GM21717 (cell line): ENCODE measurements around the gene BAD.

ENCODE experiments used
- ATAC-seq: cut with Tn5 transposase; IDR thresholded peaks from one replicate; pipeline ENCODE4 v1.9.1; 2021; ENCODE audit warnings: mild to moderate bottlenecking, moderate library complexity; ENCODE audit not compliant: unreplicated experiment

The BAD gene

DNA sequence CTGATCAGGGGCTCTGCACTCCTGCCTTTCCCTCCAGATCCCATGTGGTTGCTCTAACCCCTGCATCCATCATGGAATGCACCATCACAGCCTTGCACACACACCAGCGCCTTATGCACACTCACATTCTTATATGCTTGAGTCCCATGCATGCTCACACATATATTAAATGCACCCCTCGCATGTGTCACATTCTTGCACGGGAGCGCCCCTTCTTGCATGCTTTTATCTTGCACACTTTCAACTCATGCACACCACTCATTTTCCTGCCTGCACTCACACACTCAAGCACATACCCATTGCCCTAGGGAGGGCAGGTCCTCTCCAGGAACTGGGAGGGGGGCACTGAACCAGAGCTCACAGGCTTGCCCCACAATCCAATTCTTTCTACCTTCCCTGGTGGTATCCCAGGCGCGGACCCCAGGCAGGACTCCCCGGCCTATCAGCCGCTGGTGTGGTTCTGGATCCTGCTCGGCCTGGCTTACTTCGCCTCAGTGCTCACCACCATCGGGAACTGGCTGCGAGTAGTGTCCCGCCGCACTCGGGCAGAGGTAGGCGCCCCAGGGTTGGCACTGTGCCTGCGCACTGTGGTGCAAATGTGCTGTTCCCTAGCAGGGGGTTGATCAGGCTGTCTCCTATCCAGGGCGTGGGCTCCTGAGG lies 13.4 kb upstream of the BAD start:
- no peak for ATAC-seq

DNA sequence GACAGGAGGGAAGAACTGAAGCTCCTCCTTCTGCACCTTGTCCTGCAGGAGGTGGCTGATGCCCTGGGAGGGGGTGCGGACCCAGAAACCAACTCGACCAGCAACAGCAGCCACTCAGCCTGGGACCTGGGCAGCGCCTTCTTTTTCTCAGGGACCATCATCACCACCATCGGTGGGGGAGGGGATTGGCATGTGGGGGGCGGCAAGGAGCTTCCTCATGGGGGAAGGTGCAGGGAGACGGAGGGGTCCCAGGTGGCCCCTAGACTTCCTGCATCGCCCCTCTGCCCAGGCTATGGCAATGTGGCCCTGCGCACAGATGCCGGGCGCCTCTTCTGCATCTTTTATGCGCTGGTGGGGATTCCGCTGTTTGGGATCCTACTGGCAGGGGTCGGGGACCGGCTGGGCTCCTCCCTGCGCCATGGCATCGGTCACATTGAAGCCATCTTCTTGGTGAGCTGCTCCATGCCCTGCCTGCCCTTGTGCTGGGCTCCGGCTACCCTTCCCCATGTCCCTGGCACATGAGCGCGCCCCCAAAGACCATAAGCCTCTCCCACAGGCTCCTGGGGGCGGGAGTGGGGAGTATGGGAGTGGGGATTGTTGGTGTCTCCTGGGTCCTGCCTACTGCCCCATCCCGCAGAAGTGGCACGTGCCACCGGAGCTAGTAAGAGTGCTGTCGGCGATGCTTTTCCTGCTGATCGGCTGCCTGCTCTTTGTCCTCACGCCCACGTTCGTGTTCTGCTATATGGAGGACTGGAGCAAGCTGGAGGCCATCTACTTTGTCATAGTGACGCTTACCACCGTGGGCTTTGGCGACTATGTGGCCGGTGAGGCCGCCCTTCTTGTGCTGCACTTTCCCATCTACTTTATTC lies 12.6 kb upstream of the BAD start:
- no peak for ATAC-seq

DNA sequence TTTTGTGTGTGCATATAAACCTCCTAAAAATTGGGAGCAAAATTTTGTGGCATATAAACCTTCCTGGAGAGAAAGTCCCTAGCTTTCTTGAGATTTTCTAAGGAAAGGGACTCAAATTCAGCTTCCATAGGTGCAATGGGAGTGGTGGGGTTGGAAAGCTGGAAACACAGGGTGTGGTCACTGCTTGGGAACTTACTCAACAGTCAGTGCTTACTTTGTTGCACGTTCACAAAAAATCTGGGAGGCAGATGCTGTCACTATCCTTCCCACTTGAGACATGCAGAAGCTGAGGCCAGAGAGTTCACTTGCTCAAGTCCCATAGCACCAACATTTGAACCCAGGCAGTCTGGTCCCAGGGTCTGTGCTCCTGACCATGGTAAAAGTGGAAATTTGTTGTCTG lies 11.8 kb upstream of the BAD start:
- no peak for ATAC-seq

DNA sequence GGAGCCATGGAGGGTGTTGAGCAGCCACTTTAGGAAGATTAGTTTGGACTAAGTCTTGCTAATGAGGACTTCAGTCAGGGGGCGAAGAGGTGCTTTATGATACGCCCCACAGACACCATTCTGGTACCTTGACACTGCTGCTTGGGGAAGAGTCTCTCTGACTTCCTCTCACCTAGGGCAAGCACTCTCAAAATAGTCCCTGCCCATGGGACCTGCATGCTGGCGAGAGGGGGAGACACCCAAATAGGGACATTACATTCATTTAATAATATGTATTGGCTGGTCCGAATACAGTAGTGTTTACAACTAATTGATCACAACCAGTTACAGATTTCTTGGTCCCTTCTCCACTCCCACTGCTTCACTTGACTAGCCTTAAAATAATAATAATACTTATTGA lies 11.3 kb upstream of the BAD start:
- no peak for ATAC-seq

DNA sequence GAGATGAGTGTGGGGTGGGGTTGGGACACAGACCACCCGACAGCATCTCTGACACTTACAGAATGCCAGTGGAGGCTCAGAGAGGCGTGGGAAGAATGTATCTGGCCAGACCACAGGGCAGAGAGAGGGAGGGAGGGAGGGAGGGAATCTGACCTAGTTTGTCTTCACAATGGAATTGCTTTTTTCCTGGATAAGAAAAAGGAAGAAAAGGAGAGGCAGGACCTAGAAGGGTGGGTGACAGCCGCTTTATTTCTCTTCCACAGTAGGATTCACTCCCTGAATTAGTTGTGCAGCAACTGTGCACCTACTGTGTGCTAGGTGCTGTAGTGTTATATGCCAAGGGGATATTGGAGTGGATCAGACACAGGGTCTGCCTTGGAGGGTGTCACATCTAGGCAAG lies 10.3 kb upstream of the BAD start:
- ATAC-seq = no peak

DNA sequence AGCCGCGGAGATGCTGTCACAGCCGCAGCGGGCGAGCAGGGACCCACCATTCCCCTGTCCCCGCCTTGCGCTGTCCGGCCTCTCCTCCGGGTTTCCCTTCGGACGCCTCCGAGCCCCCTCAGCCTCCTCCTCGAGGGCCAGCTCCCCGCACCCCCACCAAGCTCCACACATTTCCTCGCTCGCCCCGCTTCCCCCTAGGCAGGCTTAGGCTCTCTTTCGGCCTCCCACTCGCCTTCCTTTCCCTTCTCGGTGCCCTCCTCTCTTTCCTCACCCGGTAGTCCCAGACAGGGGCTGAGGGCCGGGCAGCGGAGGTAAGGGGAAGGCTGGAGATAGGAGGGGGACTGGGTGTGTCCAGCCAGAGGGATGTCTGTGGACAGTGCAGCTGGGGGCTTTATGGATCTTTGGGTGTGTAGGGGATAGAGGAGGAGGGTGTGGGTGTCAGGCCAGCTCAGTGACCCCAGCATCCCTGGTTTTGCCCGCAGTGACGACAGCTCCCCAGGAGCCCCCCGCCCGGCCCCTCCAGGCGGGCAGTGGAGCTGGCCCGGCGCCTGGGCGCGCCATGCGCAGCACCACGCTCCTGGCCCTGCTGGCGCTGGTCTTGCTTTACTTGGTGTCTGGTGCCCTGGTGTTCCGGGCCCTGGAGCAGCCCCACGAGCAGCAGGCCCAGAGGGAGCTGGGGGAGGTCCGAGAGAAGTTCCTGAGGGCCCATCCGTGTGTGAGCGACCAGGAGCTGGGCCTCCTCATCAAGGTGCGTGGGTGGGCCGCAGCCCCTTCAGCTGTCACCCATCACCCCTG lies 8.2 kb upstream of the BAD start:
- no peak for ATAC-seq

DNA sequence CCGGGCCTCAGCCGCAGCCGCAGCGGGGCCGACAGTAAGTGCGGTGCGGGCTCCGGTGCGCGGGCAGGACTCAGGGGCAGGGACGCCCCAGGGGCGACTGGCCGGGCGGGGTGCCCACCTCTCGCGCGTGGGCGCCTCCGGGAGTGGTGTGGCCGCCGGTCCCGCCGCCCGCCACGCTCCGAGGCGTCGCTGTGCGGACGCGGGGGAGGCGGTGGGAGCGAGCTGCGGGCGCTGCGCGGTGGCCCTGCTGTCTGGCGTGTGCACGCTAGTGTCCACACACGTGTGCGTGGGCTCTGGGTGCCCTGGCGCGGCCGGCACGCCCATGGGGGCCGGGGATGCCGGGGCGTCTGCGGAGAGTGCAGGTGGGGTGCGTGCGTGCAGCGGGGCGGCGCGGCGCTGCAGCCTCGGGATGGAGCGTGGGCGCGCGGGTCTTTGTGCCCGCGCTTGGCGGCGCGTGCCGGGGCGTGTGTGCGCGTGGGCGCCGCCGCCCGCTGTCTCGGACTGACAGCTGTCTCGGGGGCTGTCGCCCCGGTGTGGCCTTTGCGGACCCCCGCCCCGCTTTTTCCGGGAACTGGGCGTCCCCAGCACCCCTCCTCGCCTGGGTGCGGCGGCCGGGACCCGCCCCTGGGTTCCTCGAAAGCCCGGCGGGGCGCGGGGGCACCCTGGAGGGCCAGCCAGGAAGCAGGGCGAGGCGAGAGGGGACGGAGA lies 7.4 kb upstream of the BAD start:
- ATAC-seq = no peak

DNA sequence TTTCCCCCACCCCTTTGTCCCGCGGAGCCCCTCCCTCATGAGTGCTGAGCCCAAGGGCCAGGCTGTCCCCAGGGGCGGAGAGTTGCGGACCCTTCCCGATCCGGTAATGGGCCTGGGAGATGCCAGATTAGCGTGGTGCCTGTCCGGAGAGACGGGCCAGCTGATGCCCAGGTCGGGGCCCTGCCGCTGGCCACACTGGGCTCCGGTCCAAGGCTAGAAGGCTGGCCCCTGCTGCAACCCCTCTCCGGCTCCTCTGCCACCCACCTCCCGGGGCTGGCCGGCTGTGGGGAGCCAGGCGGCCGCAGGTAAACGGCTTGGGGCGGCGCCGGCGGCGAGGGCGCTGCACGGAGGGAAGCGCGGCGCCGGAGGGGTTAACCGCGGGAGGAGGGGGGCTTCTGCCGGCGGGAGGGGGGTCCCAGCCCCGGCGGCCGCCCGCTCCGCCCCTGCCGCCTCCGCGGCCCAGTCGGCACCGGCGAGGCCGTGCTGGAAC lies 6.8 kb upstream of the BAD start, which contains the start of gene KCNK4:
Gene KCNK4, plus strand, starts transcription at position 41 of the 490 bp plus-strand sequence. CDS start 1,717 bp downstream, outside the sequence.
- no peak for ATAC-seq

DNA sequence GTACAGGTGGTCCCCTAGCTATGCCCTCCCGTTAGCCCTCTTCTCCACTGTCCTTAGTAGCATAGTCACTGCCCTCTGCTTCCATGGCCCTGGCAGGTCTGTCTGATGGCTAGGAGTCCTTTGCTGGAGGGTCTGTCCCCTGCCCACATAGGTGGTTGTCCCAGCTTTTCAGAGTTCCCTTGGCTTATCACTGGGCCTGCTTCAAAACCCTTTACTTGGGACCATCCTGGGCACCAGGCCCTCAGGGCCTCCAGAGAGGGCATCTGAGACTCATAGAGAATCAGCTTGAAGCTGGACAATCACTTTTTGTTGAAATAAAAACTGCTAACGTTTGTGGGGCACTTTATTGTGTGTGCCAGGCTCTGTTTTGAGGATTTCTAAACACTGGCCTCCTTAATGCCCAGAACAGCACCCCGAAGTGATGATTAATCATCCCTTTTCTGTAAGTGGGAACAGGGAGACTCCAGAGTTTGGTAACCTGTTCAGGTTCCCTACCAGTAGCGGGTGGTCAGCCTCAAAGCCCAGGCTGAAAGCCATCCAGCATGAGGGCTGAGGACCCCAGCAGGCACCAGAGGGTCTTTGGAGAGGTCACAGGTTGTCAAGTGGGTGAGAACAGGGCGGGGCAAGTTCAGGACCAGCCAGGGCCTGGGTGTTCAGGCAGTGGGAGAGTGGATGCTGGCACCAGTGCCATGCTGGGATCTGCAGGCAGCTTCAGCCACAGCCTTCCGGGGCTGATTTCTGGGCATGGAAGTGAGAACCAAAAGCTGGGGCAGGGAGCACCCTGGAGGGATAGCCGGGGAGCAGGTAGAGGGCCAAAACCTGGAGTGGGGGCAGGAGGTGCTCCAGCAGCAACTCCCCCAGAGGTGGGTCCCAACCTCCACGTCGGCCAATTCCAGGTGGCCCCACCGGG lies 6.1 kb upstream of the BAD start:
- no peak for ATAC-seq

DNA sequence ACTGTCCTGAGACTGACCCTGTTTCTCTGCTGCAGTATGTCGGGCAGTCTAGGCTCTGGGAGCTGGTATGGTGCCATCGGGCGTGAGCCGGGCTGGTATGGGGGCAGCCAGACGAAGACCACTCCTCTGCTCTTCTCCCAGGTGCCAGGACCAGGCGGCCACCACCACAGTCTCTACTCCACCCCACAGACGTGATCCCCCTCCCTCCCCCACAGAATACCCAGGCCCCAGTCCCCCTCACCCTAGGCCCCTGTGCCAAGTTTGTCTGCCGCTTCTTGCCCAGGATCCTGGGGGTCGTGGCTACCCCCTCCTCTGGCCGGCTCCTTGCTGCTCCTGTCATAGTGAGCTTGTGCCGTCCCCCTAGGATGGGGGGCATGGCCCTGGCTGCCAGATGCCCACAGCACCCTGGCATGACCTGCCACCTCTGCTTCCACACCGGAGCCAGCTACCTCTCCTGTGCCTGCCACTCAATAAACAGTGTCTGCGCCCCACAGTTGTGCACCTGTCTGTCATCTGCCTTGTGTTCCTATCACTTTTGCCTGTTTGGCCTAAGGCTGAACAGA lies 4.6 kb upstream of the BAD start:
- ATAC-seq = no peak

DNA sequence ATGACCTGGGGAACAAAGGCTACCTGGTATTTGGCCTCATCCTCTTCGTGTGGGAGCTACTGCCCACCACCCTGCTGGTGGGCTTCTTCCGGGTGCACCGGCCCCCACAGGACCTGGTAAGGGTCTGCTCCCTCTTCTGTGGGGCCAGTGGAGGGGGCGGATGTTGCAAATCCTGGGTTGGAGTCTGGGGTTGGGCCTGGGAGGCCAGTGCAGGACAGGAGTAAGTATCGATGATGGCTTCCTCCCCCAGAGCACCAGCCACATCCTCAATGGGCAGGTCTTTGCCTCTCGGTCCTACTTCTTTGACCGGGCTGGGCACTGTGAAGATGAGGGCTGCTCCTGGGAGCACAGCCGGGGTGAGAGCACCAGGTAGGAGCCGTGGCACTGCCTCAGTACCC lies 3.9 kb upstream of the BAD start:
- no peak for ATAC-seq

DNA sequence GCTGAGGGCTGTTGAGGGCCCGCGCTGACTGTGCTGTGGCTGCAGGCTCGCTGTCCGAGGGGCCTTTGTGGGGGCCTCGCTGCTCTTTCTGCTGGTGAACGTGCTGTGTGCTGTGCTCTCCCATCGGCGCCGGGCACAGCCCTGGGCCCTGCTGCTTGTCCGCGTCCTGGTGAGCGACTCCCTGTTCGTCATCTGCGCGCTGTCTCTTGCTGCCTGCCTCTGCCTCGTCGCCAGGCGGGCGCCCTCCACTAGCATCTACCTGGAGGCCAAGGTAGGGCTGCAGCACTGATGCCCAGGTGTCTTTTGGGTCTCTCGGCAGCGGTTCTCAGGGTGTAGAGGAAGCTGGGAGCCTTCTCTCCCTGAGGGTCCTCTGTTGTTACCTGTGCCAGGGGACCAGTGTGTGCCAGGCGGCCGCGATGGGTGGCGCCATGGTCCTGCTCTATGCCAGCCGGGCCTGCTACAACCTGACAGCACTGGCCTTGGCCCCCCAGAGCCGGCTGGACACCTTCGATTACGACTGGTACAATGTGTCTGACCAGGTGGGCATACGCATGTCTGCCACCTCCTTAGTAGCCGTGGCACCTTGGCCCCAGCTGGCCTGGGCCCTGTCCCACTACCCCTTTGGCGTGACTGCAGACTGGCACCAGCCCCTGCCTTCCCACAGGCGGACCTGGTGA lies 3.3 kb upstream of the BAD start:
- no peak for ATAC-seq

DNA sequence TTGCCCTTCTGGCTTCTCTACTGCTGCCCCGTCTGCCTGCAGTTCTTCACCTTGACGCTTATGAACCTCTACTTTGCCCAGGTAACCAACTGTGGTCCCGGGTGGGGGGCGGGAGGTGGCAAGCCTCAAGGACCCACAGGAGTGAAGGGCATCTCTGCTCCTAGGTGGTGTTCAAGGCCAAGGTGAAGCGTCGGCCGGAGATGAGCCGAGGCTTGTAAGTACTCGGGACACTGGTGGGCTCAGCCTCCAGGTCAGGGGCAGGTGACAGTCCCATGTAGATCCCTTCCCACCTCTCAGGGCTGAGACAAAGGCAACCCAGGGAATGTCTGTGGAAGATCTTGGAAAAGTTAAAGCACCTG lies 2.3 kb upstream of the BAD start:
- ATAC-seq = no peak

DNA sequence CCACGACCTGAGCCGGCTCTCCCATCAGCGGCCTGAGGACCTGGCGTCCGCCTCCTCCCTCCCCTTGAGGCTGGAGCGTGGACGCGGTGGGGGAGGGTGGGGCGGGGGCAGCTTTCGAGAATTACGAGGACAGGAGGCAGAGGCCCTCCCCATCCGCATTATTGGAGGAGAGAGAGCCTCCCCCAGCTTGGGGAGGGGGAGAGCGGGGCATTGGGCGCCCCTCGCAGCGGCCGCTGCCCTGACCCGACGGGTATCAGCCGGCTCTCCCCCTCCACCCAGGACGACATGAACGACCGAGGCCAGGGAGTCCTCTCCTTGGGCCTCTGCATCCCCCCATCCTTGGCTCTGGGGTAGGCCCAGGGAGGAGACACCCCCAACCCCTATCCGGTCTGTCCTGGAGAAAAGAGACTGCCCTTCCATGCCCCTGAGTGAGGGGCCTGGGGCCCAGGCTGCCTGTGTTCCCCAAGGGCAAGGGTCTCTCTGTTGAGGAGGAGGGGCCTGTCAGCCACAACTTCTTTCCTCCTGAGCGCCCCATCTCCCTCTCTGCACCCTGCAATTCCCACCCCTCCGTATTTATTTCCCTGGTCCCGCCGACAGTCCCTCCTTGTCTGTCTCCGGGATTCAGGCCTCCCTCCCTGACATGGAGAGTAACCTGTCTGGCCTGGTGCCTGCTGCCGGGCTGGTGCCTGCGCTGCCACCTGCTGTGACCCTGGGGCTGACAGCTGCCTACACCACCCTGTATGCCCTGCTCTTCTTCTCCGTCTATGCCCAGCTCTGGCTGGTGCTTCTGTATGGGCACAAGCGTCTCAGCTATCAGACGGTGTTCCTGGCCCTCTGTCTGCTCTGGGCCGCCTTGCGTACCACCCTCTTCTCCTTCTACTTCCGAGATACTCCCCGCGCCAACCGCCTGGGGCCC lies 1.7 kb upstream of the BAD start:
- ATAC-seq = no peak

DNA sequence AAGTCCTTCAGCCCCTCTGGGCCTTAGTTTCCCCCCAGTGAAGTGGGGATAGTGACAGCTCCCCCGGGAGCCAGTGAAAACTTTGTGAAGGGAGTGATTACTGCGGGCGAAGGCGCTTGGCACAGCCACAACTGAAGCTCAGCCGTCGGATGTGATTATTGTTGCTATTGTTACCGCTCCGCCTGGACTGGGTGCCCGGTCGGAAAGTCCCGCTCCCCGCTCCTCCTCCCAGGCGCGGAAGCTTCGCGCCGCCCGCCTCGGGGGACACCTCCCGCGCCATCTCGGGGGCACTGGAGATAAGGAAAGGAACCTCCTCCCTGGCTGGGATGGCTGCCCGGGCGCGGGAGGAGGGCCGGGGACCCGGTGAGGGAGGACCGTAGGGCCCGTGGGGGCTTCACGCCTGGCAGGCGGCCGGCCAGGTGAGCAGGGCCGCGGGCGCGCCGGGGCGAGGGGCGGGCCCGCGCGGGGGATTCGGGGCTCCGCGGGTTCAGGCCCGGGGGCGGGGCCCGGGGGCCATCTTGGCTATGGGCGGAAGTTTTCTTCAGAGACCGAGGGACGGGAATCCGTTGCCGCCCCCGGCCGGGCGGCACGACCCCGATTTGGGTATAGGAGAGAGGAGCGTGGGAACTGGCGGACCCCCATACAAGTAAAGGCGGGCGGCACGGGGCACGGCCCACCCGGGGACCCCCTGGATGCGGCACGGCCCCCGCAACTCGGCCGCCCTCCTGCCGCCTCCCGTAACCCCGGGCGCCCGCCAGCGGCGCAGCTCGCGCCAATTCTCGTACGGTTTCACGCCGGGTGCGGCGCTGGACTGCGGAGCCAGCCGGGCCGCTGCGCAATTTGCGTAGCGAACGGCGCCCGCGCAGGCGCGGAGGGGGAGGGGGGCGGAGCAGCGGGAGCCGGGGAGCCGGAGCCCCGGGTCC lies 758 bp upstream of the BAD start, which contains the start of gene GPR137:
Gene GPR137, plus strand, starts transcription at position 887 of the 923 bp plus-strand sequence. CDS start 677 bp downstream, outside the sequence.
- peak; percentile 46 for ATAC-seq

DNA sequence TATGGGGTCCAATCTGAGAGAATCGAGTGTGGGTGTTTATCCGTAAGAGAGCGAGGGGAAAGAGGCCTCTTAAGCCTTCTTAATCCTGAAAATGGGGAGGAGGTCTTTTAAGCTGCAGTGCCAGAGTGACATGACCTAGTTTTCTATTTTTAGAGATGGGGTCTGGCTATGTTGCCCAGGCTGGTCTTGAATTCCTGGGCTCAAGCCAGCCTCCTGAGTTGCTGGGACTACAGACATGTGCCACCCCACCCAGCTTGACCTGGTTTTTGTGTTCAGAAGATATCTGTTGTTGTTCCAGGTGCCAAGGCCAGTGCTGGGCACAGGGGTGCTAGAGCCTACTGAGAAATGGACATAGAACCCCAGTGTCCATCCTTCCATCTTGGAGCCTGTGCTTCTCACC lies 1.4 kb downstream of the BAD start:
- ATAC-seq = no peak
